ENCODE data around the gene DCAF17.
"Not testable (repeated sequence)": the region's sequence is repeated elsewhere in the genome, so short reads cannot be mapped to it uniquely, and the experiment has no call there.

DCAF17 gene

GRCh38 chr2:171530859-171531258 lies 96.8 kb downstream of the DCAF17 start:
- H3K4me3 ChIP-seq (ENCODE audit: low read depth, low read length); DNase-seq (ENCODE audit: low read depth): not testable (repeated sequence)

DNA sequence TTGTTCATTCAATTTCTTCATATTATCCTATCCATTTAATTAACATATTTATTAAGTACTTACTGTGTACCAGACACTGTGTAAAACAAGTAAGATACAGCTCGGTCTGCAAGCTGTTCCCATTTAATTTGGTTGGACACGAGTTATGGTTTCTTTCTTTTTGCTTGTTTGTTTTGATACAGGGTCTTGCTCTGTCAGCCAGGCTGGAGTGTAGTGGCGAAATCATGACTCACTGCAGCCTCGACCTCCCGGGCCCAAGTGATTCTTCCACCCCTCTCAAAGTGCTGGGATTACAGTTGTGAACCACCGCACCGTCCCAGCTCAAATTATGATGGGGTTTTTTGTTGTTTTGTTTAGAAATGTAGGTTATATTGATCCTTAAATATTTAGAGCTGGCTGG lies 97.3 kb downstream of the DCAF17 start:
- peak; percentile 60 for DNase-seq (ENCODE audit: low read depth)
- no peak overlapping the region for H3K4me3 ChIP-seq (ENCODE audit: low read depth, low read length)

- H3K4me3 ChIP-seq (ENCODE audit: low read depth, low read length) = no peak overlapping the region
- DNase-seq (ENCODE audit: low read depth) = no peak
Measured at GRCh38 chr2:171531836-171532450, 97.9 kb downstream of the DCAF17 start.

- H3K4me3 ChIP-seq (ENCODE audit: low read depth, low read length) = no peak overlapping the region
- DNase-seq (ENCODE audit: low read depth) = no peak
Measured at GRCh38 chr2:171533331-171533730, 99.3 kb downstream of the DCAF17 start.

All from skeletal muscle cell (primary cell).